Cardiac fibroblast (primary cell): ENCODE results near the gene ITFG1.
"Not testable (repeated sequence)": the region's sequence is repeated elsewhere in the genome, so short reads cannot be mapped to it uniquely, and the experiment has no call there.

Experiments used
- DNase-seq, 2 donors: peaks; one replicate each; pipeline versions ENCODE4 v3.0.0 to v3.0.0-alpha.2; 2010; ENCODE audit warnings: low read depth in 2 of 2
- H3K4me3 ChIP-seq, 2 donors: replicated peaks in 1 of 2; 1 replicate in 1 of 2; 2 replicates in 1 of 2; pipeline ENCODE4 v1.5.1; 2011; ENCODE audit warnings: low read depth in 2 of 2, low read length in 2 of 2, mild to moderate bottlenecking in 2 of 2, moderate library complexity in 1 of 2
- CTCF ChIP-seq: IDR thresholded peaks from one replicate; pipeline ENCODE4 v1.5.1; 2011; ENCODE audit warnings: low read depth, mild to moderate bottlenecking, low read length, inconsistent platforms

Gene ITFG1

GRCh38 chr16:47229053-47230050 is 231.5 kb downstream of the ITFG1 start:
- TF ChIP-seq CTCF = no peak
- H3K4me3 ChIP-seq = no peak overlapping the region
- no peak for DNase-seq

GRCh38 chr16:47228241-47228640 is 232.6 kb downstream of the ITFG1 start:
- no peak for DNase-seq
- H3K4me3 ChIP-seq = no peak overlapping the region
- no peak for TF ChIP-seq CTCF

DNA sequence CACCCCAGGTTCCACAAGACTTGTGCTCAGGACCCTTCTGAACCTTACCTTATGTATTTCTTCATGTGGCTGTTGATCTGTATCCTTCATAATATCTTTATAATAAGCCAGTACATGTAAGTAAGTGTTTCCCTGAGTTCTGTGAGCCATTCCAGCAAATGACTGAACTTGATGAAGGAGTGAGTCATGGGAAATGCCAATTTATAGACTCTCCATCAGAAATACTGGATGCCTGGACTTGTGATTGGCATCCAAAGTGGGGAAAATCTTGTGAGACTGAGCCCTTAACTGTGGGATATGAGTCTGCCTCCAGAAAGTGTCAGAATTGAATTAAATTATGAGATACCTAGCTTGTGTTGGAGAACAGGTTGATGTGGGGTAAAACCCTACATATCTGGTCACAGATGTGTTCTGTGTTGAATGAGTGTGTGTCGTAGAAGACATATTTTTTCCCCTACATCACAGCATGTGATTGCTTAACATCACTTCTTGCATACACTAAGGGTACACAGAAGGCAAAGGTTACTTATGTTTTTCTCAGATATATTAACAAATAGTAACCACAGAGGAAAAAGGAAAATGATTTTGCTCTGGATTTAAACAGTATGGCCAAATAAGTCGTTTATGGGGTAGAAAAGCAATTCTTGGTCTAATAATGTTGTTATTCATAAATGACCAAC is 247.0 kb downstream of the ITFG1 start:
- no peak overlapping the region for H3K4me3 ChIP-seq
- TF ChIP-seq CTCF = no peak
- DNase-seq = no peak

DNA sequence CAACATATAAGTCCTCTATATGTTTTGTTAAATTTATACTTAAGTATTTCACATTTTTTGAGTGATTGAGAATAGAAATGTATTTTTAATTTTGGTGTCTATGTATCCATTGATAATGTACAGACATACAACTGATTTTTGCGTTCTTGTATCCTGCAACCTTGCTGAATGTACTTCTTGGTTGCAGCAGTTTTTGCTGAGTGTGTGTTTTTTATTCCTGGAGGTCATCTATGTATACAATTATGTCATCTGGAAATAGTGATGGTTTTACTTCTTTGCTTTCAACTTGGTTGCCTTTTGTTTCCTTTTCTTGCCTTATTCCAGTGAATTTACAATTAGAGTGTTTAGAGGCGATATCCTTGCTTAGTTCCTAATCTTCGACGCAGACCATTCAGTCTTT is 249.6 kb downstream of the ITFG1 start:
- H3K4me3 ChIP-seq = no peak overlapping the region
- no peak for DNase-seq
- TF ChIP-seq CTCF = no peak

GRCh38 chr16:47204736-47205504 is 255.9 kb downstream of the ITFG1 start:
- H3K4me3 ChIP-seq = no peak overlapping the region
- no peak for DNase-seq
- TF ChIP-seq CTCF = no peak

DNA sequence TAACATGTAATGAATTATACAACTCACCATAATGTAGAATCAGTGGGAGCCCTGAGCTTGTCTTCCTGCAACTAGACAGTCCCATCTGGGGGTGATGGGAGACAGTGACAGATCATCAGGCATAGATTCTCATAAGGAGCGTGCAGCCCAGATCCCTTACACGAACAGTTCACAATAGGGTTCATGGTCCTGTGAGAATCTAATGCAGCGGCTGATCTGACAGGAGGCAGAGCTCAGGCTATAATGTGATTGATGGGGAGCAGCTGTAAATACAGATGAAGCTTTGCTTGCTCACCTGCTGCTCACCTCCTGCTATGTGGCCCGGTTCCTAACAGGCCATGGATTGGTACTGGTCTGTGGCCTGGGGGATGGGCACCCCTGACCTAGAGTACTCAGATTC is 257.4 kb downstream of the ITFG1 start:
- not testable (repeated sequence) for DNase-seq, H3K4me3 ChIP-seq
